ENCODE data around the gene DARS2. TPM values are rescaled to one million over a fixed set of nuclear protein-coding genes. Genes with fewer than 3 reads are reported as not detected.

Gene DARS2
- total and polyA plus RNA-seq, 4 donors = 5.0 to 13.0 (median 10.1) TPM

- H3K27ac ChIP-seq (ENCODE audit: low read depth in 1 of 2, low read length in 2 of 2) = no peak overlapping the region
- no peaks in the 10 kb centered on the region for H3K27me3 ChIP-seq (ENCODE audit: control insufficient read depth in 4 of 4, insufficient read depth in 4 of 4, low read length in 3 of 4)
- TF ChIP-seq GABPA (IDR thresholded peaks at IDR 0.05 in 1 of 2, conservative IDR thresholded peaks at IDR 0.05 in 1 of 2) = no peak
- TF ChIP-seq REST (IDR thresholded peaks at IDR 0.05) = no peak
- no peak overlapping the region for H3K9ac ChIP-seq (ENCODE audit: low read depth in 1 of 2, low read length in 2 of 2)
- H3K9me3 ChIP-seq (ENCODE audit: control insufficient read depth in 4 of 4, low read length in 3 of 4) = no peaks in the 10 kb centered on the region
- H3K4me3 ChIP-seq (ENCODE audit: low read depth in 1 of 3, low read length in 3 of 3) = no peak overlapping the region
- no peaks in the 10 kb centered on the region for H3K4me1 ChIP-seq (ENCODE audit: control insufficient read depth in 4 of 4, insufficient read depth in 4 of 4, low read length in 3 of 4)
- WGBS = 62% methylated on average over 3 of the region's 3 CpGs
- DNase-seq (ENCODE audit: low spot score) = no peak
- H3K36me3 ChIP-seq (ENCODE audit: control insufficient read depth in 4 of 4, insufficient read depth in 3 of 4, low read depth in 1 of 4, low read length in 3 of 4) = peaks cover 7 to 57% (median 47%) of the 10 kb centered on the region in 4 donors
These were observed 76.5 kb downstream of the DARS2 start for GRCh38 chr1:173900992-173901391.

GRCh38 chr1:173903827-173904531 is 79.5 kb downstream of the DARS2 start:
- no peak for DNase-seq (ENCODE audit: low spot score)
- 75% methylated on average over 6 of the region's 6 CpGs for WGBS
- Histone ChIP-seq H3K36me3 (ENCODE audit: control insufficient read depth in 4 of 4, insufficient read depth in 3 of 4, low read depth in 1 of 4, low read length in 3 of 4) (peaks cover 7 to 72% (median 62%) of the 10 kb centered on the region in 4 donors), H3K4me3 (ENCODE audit: low read depth in 1 of 3, low read length in 3 of 3) (no peak overlapping the region), H3K4me1 (ENCODE audit: control insufficient read depth in 4 of 4, insufficient read depth in 4 of 4, low read length in 3 of 4) (peaks cover 0 to 4% (median 0%) of the 10 kb centered on the region in 4 donors), H3K9me3 (ENCODE audit: control insufficient read depth in 4 of 4, low read length in 3 of 4) (no peaks in the 10 kb centered on the region), H3K9ac (ENCODE audit: low read depth in 1 of 2, low read length in 2 of 2) (no peak overlapping the region), H3K27ac (ENCODE audit: low read depth in 1 of 2, low read length in 2 of 2) (no peak overlapping the region), H3K27me3 (ENCODE audit: control insufficient read depth in 4 of 4, insufficient read depth in 4 of 4, low read length in 3 of 4) (no peaks in the 10 kb centered on the region)
- TF ChIP-seq YY1 (IDR thresholded peaks at IDR 0.05) (no peak), FOXA1 (IDR thresholded peaks at IDR 0.05) (no peak), REST (IDR thresholded peaks at IDR 0.05) (no peak), HNF4A (conservative IDR thresholded peaks at IDR 0.05) (no peak), JUND (IDR thresholded peaks at IDR 0.05) (no peak), ATF3 (IDR thresholded peaks at IDR 0.05) (no peak), FOXA2 (IDR thresholded peaks at IDR 0.05) (no peak), ZBTB33 (IDR thresholded peaks at IDR 0.05) (no peak), HNF4G (IDR thresholded peaks at IDR 0.05) (no peak), EGR1 (IDR thresholded peaks at IDR 0.05; ENCODE audit: low read depth in 2 of 2) (no peak), NR2F2 (IDR thresholded peaks at IDR 0.05) (no peak), GABPA (IDR thresholded peaks at IDR 0.05 in 1 of 2, conservative IDR thresholded peaks at IDR 0.05 in 1 of 2) (no peak), RXRA (IDR thresholded peaks at IDR 0.05) (no peak), RAD21 (IDR thresholded peaks at IDR 0.05) (no peak), TAF1 (conservative IDR thresholded peaks at IDR 0.05) (no peak), SP1 (IDR thresholded peaks at IDR 0.05) (no peak)
- TF ChIP-seq, protein P1, sequence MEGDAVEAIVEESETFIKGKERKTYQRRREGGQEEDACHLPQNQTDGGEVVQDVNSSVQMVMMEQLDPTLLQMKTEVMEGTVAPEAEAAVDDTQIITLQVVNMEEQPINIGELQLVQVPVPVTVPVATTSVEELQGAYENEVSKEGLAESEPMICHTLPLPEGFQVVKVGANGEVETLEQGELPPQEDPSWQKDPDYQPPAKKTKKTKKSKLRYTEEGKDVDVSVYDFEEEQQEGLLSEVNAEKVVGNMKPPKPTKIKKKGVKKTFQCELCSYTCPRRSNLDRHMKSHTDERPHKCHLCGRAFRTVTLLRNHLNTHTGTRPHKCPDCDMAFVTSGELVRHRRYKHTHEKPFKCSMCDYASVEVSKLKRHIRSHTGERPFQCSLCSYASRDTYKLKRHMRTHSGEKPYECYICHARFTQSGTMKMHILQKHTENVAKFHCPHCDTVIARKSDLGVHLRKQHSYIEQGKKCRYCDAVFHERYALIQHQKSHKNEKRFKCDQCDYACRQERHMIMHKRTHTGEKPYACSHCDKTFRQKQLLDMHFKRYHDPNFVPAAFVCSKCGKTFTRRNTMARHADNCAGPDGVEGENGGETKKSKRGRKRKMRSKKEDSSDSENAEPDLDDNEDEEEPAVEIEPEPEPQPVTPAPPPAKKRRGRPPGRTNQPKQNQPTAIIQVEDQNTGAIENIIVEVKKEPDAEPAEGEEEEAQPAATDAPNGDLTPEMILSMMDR (IDR thresholded peaks at IDR 0.05; ENCODE audit: low read depth, low read length, missing input control) = no peak
- TF ChIP-seq, protein P2, sequence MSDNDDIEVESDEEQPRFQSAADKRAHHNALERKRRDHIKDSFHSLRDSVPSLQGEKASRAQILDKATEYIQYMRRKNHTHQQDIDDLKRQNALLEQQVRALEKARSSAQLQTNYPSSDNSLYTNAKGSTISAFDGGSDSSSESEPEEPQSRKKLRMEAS (IDR thresholded peaks at IDR 0.05) = no peak
